Endothelial cell of umbilical vein (primary cell): ENCODE measurements around the gene PDPK1. TPM values are rescaled to one million over a fixed set of nuclear protein-coding genes. Genes with fewer than 3 reads are reported as not detected.

Experiments
- BruUV-seq: library from RNA; stranded (reverse); fragments of 400-500 nt; replicated peaks from 2 replicates; lab custom pipeline; 2021; lab: Mats Ljungman, UMichigan
- CTCF ChIA-PET: fragments of 300-600, 350-600 bp; sonication (Branson Sonifier 250); formaldehyde crosslinking; loops from one replicate; lab custom pipeline; 2021; ENCODE audit warnings: antibody characterized with exemption, inconsistent platforms; lab: Charles Lee
- POLR2A ChIA-PET: fragments of 300-600, 350-600 bp; sonication (Branson Sonifier 250); formaldehyde crosslinking; loops from one replicate; lab custom pipeline; 2021; ENCODE audit warnings: antibody characterized with exemption, inconsistent platforms; lab: Charles Lee
- DNase-seq: peaks from one replicate; pipeline ENCODE4 v3.0.0-alpha.2; 2011; ENCODE audit warnings: low read depth, low spot score
- FAIRE-seq: peaks from 2 replicates; lab custom pipeline; 2011; peaks lifted over from hg19 to GRCh38; lab: Jason Lieb, UNC
- H2AFZ ChIP-seq: 2 replicates; pipeline ENCODE4 v1.6.0; 2012; ENCODE audit warnings: low read depth, low read length, control low read depth, inconsistent platforms
- H3K27ac ChIP-seq: 2 replicates; pipeline ENCODE4 v1.5.1; 2011; ENCODE audit warnings: low read depth, mild to moderate bottlenecking, control low read depth, low read length, moderate library complexity; ENCODE audit not compliant: insufficient read depth
- H3K27me3 ChIP-seq, 2 experiments: 2 replicates each; pipeline versions ENCODE4 v1.6.0 to v1.6.1; 2011; ENCODE audit warnings: low read length in 2 of 2, mixed read lengths in 1 of 2; ENCODE audit not compliant: control insufficient read depth in 2 of 2, insufficient read depth in 2 of 2
- H3K36me3 ChIP-seq, 2 experiments: 2 replicates in 1 of 2; 3 replicates in 1 of 2; pipeline ENCODE4 v1.5.1; 2011; ENCODE audit warnings: low read length in 2 of 2, mild to moderate bottlenecking in 1 of 2, moderate library complexity in 1 of 2; ENCODE audit not compliant: control insufficient read depth in 2 of 2, insufficient read depth in 2 of 2; ENCODE audit errors: extremely low read depth in 1 of 2
- H3K4me1 ChIP-seq: 3 replicates; pipeline ENCODE4 v1.5.1; 2011; ENCODE audit warnings: mild to moderate bottlenecking, low read length; ENCODE audit not compliant: control insufficient read depth, insufficient read depth; ENCODE audit errors: extremely low read depth
- H3K4me2 ChIP-seq: 2 replicates; pipeline ENCODE4 v1.6.1; 2011; ENCODE audit warnings: low read length, control low read depth, mixed read lengths; ENCODE audit not compliant: insufficient read depth
- H3K4me3 ChIP-seq, 3 experiments: fragments of 200-600 bp in 1 of 3; sonication (generic), shearing (Covaris generic) in 1 of 3; replicated peaks in 1 of 3; 2 replicates each; pipeline ENCODE4 v1.5.1; 2011 to 2016; ENCODE audit warnings: control low read depth in 3 of 3, low read length in 3 of 3, mild to moderate bottlenecking in 2 of 3, inconsistent platforms in 1 of 3, low read depth in 1 of 3, moderate library complexity in 1 of 3; ENCODE audit not compliant: insufficient read depth in 1 of 3
- H3K79me2 ChIP-seq: 2 replicates; pipeline ENCODE4 v1.6.0; 2012; ENCODE audit warnings: low read length, inconsistent platforms; ENCODE audit not compliant: control insufficient read depth, insufficient read depth
- H3K9ac ChIP-seq: replicated peaks from 2 replicates; pipeline ENCODE3; 2011; ENCODE audit warnings: low read length, control low read depth; ENCODE audit not compliant: insufficient read depth; ENCODE audit errors: extremely low read depth
- H3K9me1 ChIP-seq: replicated peaks from 3 replicates; pipeline ENCODE4 v1.6.0; 2011; ENCODE audit warnings: mild to moderate bottlenecking, low read length; ENCODE audit not compliant: control insufficient read depth, insufficient read depth; ENCODE audit errors: extremely low read depth
- H3K9me3 ChIP-seq: replicated peaks from 2 replicates; pipeline ENCODE4 v1.5.1; 2012; ENCODE audit warnings: low read length, inconsistent platforms; ENCODE audit not compliant: control insufficient read depth, insufficient read depth
- H4K20me1 ChIP-seq: replicated peaks from 2 replicates; pipeline ENCODE3; 2011; ENCODE audit warnings: mild to moderate bottlenecking, low read length; ENCODE audit not compliant: control insufficient read depth, insufficient read depth; ENCODE audit errors: extremely low read depth
- EZH2 ChIP-seq: IDR thresholded peaks from 2 replicates; pipeline ENCODE4 v1.6.1; 2012; ENCODE audit warnings: borderline replicate concordance, low read depth, mild to moderate bottlenecking, moderate library complexity, low read length, inconsistent platforms; ENCODE audit not compliant: severe bottlenecking
- FOS ChIP-seq: IDR thresholded peaks from 2 replicates; pipeline ENCODE4 v1.6.1; 2011; ENCODE audit warnings: mild to moderate bottlenecking, low read length, moderate library complexity, borderline replicate concordance; ENCODE audit not compliant: insufficient read depth
- GATA2 ChIP-seq: IDR thresholded peaks from 2 replicates; pipeline ENCODE4 v1.7.0; 2011; ENCODE audit warnings: low read depth, mild to moderate bottlenecking, moderate library complexity, mixed read lengths, low read length; ENCODE audit not compliant: insufficient read length, insufficient read depth
- JUN ChIP-seq: IDR thresholded peaks from 2 replicates; pipeline ENCODE4 v1.6.1; 2011; ENCODE audit warnings: borderline replicate concordance, low read depth; ENCODE audit not compliant: insufficient read length, insufficient read depth
- MYC ChIP-seq: IDR thresholded peaks from one replicate; pipeline ENCODE4 v1.6.1; 2011; ENCODE audit warnings: mild to moderate bottlenecking, low read depth, low read length
- POLR2A ChIP-seq: IDR thresholded peaks from 2 replicates; pipeline ENCODE4 v1.6.1; 2012; ENCODE audit warnings: low read depth, mild to moderate bottlenecking, control low read depth, low read length
- POLR2AphosphoS5 ChIP-seq: IDR thresholded peaks from 2 replicates; pipeline ENCODE4 v1.6.1; 2012; ENCODE audit warnings: low read depth, mild to moderate bottlenecking, control low read depth, low read length, moderate library complexity; ENCODE audit not compliant: insufficient read depth
- dilution Hi-C: fragments of 300-500 bp; cut with MboI; formaldehyde crosslinking; loops from one replicate; pipeline ENCODE4 v1.15.0; 2019; ENCODE audit warnings: low sequenced_read_pairs; ENCODE audit not compliant: extremely low pct_ligation_motif_present
- intact Hi-C: fragments of 100-400 bp; cut with micrococcal nuclease; formaldehyde crosslinking; loops from one replicate; pipeline ENCODE4 v1.10.0; 2022
- polyA plus RNA-seq, 4 experiments: library from polyadenylated mRNA; depleted of rRNA in 3 of 4; stranded (reverse) in 3 of 4; unstranded in 1 of 4; fragments of >200 nt; gene quantifications; 2 replicates each; pipeline versions ENCODE4 v1.2.1 to v1.2.3, GENCODE V29; 2011 to 2012; ENCODE audit warnings: missing spikeins in 1 of 4
- total RNA-seq: library from RNA; stranded (reverse); gene quantifications from 2 replicates; pipeline ENCODE4 v1.2.3, GENCODE V29; 2021
- TF ChIP-seq, protein P1 (sequence below): IDR thresholded peaks from 2 replicates; pipeline ENCODE4 v1.6.1; 2011; ENCODE audit not compliant: insufficient read depth, insufficient read length
- TF ChIP-seq, protein P2 (sequence below), 2 donors: IDR thresholded peaks; 1 replicate in 1 of 2; 2 replicates in 1 of 2; pipeline ENCODE4 v1.5.1; 2011; ENCODE audit warnings: low read length in 2 of 2, mild to moderate bottlenecking in 2 of 2, moderate library complexity in 2 of 2, control low read depth in 1 of 2, inconsistent platforms in 1 of 2, low read depth in 1 of 2; ENCODE audit not compliant: insufficient read depth in 1 of 2; ENCODE audit errors: extremely low read depth in 1 of 2

The PDPK1 gene
- total and polyA plus RNA-seq, 2 donors (not counting 3 experiments of a cell fraction or from before 2014, with no cell fraction given), result 22.4 to 37.3 TPM

- ChIA-PET CTCF (no interaction called here), POLR2A (no interaction called here)
- FAIRE-seq (no peak), DNase-seq (no peak)
- H3K4me2 ChIP-seq, result no peak overlapping the region
- H2AFZ ChIP-seq, result no peak overlapping the region
- no peaks in the 10 kb centered on the region for H3K27me3 ChIP-seq
- dilution Hi-C loops (no loop called here), intact Hi-C loops (no loop called here)
- no peaks in the 10 kb centered on the region for H3K9me1 ChIP-seq
- no peak overlapping the region for H3K9ac ChIP-seq
- BruUV-seq, result no TSS peak
- no peak overlapping the region for H3K27ac ChIP-seq
- H3K36me3 ChIP-seq, result peaks cover 4 to 36% of the 10 kb centered on the region in 2 experiments
- H3K4me3 ChIP-seq, result no peak overlapping the region
- no peak for TF ChIP-seq MYC
- no peaks in the 10 kb centered on the region for H3K4me1 ChIP-seq
- no peaks in the 10 kb centered on the region for H4K20me1 ChIP-seq
- H3K9me3 ChIP-seq, result no peaks in the 10 kb centered on the region
- peaks cover 2% of the 10 kb centered on the region for H3K79me2 ChIP-seq
Observed at GRCh38 chr16:2587891-2588565, 50.2 kb downstream of the PDPK1 start.

GRCh38 chr16:2591476-2592240 is 53.8 kb downstream of the PDPK1 start:
- Histone ChIP-seq H3K36me3 (peaks cover 4 to 35% of the 10 kb centered on the region in 2 experiments), H2AFZ (no peak overlapping the region), H4K20me1 (no peaks in the 10 kb centered on the region), H3K4me2 (no peak overlapping the region), H3K9me1 (no peaks in the 10 kb centered on the region), H3K9me3 (no peaks in the 10 kb centered on the region), H3K27me3 (no peaks in the 10 kb centered on the region), H3K9ac (no peak overlapping the region), H3K4me3 (no peak overlapping the region), H3K79me2 (peaks cover 2% of the 10 kb centered on the region), H3K27ac (no peak overlapping the region), H3K4me1 (no peaks in the 10 kb centered on the region)
- CTCF ChIA-PET, result no interaction called here
- FAIRE-seq, result no peak
- TF ChIP-seq EZH2 (no peak), MYC (no peak), POLR2A (no peak), FOS (no peak), GATA2 (no peak), POLR2AphosphoS5 (no peak), JUN (no peak)
- TF ChIP-seq, protein P1, sequence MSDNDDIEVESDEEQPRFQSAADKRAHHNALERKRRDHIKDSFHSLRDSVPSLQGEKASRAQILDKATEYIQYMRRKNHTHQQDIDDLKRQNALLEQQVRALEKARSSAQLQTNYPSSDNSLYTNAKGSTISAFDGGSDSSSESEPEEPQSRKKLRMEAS, result no peak
- TF ChIP-seq, protein P2, sequence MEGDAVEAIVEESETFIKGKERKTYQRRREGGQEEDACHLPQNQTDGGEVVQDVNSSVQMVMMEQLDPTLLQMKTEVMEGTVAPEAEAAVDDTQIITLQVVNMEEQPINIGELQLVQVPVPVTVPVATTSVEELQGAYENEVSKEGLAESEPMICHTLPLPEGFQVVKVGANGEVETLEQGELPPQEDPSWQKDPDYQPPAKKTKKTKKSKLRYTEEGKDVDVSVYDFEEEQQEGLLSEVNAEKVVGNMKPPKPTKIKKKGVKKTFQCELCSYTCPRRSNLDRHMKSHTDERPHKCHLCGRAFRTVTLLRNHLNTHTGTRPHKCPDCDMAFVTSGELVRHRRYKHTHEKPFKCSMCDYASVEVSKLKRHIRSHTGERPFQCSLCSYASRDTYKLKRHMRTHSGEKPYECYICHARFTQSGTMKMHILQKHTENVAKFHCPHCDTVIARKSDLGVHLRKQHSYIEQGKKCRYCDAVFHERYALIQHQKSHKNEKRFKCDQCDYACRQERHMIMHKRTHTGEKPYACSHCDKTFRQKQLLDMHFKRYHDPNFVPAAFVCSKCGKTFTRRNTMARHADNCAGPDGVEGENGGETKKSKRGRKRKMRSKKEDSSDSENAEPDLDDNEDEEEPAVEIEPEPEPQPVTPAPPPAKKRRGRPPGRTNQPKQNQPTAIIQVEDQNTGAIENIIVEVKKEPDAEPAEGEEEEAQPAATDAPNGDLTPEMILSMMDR (IDR thresholded peaks at IDR 0.05; ENCODE audit: extremely low read depth in 1 of 2, insufficient read depth in 1 of 2, low read depth in 1 of 2, low read length in 2 of 2), result no peak
- no peak for DNase-seq
- POLR2A ChIA-PET, result no interaction called here
- intact Hi-C loops (no loop called here), dilution Hi-C loops (no loop called here)
- no TSS peak for BruUV-seq
